HG02763 (cell line): ENCODE measurements around the gene PDGFD.

Experiments
- ATAC-seq: cut with Tn5 transposase; IDR thresholded peaks from one replicate; pipeline ENCODE4 v1.9.1; 2021; ENCODE audit warnings: mild to moderate bottlenecking, moderate library complexity; ENCODE audit not compliant: unreplicated experiment

PDGFD gene

DNA sequence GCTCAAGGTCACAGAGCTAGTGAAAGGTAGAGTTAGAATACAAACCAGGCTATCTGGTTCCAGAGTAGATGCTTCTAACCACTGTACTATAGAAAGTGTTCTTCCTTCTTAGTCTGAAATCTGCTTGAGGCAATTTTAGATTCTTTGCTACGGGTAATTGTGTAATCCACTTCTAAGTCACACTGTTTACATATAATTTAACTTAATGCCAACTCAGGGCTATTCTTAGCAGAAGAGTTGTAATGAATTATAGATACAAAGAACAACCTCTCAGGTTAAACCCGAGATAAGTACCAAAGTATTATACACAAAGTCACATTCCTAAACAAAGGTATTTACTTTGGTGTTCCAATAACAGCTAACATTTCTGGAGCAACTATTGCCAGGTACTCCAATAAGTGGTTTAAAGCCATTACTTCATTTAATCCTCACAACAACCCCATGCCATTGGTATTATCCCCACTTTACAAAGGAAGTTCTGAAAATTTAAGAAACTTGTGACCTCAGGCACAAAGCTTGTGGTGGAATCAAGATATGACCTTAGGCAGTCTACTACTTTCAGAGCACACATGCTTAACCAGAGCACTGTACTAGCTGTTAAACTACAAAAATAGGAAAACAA is 158.6 kb downstream of the PDGFD start:
- ATAC-seq: no peak

GRCh38 chr11:104003491-104003890 is 160.5 kb downstream of the PDGFD start:
- ATAC-seq: no peak

- no peak for ATAC-seq
These were observed 162.3 kb downstream of the PDGFD start for GRCh38 chr11:104001561-104002056.

DNA sequence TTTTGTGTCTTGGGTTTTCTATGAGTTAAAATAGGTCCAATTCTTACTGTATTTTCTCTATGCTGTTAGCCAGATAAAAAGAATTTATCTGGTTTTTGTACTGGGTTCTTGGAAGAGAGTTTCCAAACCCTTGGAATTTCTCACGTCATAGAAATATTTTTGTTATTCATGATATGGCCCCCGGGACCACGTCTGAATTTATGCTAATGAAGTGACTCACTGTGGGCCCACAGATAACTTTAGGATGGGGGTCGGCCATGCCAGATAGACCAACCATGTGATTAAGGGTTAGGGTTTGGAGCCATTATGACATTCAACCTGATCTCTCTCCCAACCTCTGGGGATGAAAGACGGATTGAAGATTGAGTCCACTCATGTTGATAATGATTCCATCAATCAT is 163.1 kb downstream of the PDGFD start:
- no peak for ATAC-seq

DNA sequence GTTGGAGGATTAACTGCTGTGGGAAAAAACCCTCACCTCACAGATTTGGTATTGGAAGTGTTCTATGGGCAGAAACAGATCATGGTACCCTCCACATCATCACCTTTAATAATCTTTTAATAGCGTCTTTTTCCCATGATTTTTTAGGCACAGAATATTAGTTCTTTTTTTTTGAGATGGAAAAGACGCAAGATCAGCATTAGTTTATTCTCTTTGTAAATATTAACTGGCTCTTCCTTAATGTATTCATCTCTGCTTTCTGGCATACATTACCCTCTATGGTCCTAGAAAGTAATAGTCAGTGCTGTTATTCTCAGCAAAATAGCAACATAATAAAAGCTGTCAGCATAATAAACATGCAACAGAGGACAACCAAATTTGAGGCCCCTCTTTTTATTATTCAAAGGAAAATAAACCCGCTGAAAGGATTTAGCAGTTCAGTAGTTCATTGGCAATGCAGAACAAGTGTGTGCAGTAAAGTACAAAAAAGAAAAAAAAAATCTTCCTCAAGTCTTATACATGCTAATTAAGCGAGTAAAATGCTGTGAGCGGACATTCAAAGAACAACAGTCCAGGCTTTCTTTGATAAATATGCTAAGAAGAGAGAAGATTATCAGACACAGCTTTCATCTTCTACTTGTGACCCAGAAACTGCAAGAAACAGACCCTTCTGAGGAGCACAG is 165.0 kb downstream of the PDGFD start:
- no peak for ATAC-seq

DNA sequence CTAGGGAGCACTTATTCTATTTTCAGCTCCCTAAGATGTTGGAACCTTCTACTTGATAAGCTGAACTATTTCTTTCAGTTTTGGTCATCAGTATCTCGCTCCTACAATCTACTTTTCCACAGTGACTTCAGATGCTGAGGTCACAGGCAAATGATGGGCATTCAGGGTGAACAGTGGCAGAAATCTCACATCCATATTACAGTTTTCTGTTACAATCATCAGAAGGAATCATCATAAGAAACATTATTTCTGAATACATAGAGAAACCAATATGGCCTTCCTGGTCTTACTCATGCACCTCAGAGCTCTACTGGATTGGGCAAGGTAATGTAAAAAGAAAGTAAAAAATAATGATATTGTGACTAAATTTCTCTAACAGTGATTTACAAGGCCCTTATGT is 166.9 kb downstream of the PDGFD start:
- ATAC-seq: peak; percentile 67

DNA sequence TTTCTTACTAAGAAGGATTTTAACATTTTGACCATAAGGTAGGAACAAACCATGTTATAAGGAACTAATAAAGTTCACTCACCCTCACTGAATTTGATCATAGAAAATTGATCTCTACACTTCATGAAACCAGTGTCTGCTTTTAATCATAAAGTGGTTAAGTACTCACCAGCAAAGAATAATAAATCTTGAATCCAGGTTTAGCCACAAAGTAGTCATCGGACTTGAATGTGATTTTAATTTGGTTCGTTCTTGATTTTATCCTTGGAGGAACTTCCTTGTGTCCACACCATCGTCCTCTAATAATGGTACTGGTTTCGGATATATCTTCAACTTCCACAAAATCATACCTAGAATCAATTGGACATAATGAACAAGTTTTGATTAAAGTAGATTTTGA is 168.1 kb downstream of the PDGFD start:
- no peak for ATAC-seq

GRCh38 chr11:103994518-103994917 is 169.4 kb downstream of the PDGFD start:
- ATAC-seq: no peak

- ATAC-seq: no peak
These were observed 169.9 kb downstream of the PDGFD start for GRCh38 chr11:103994094-103994493.

- ATAC-seq: no peak
These were observed 170.4 kb downstream of the PDGFD start for GRCh38 chr11:103993507-103993906.

DNA sequence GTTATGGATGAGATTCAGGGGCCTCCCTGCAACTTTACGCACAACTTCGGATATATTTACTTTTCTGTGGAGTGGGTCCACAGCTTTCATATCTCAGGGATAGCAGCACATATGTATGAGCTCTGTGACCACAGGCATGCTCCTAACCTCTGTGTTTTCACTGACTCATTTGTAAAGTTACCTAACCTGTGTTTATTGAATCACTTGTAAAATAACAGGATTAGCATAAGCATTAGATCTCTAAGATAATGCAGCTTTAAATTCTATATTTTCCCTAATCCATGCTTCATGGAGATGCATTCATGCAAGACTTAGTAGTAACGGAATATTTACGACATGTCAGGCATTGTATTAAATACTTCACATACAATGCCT is 175.4 kb downstream of the PDGFD start:
- no peak for ATAC-seq

DNA sequence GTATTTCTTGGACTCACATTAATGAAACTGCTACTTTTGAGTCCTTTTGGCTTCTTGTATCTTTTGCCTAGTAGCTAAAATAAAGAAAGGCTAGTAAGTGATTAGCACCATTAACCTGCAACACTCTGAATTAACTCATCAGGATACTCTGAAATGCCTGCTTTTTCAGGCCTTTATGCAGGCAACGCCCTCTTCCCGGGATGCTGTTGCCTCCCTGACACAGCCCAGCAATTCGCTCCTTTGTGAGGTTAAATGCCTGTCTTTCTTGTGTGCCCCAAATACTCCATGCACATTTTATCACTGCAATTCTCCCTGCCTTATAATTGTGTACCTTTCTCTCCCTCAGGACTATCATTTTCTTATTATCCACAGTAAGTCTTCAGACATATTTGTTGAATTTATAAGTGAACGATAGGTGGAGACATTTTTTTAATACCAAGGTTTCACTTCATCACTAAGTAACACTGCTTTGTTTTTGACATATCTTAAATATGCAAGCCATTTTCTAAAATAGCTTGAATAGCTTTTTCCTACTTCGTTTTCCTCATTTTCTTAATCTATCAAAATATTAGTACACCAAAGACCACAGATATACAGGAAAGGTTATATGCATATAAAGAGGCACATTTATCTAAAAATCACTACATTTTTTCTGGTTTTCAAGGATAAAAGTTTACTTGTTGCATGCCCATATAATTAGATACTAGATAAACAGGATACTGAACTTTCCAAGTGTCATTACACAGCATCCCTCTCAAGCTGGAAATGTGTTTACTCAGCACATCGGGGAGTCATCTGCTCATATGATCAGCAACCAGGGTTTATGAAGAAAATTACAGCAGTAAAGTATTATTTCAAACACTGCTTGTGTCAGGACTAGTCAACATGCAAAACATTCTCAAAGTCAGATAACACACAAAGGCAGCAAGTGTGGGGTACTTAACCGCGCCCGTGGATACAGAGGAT is 176.0 kb downstream of the PDGFD start:
- ATAC-seq: no peak

DNA sequence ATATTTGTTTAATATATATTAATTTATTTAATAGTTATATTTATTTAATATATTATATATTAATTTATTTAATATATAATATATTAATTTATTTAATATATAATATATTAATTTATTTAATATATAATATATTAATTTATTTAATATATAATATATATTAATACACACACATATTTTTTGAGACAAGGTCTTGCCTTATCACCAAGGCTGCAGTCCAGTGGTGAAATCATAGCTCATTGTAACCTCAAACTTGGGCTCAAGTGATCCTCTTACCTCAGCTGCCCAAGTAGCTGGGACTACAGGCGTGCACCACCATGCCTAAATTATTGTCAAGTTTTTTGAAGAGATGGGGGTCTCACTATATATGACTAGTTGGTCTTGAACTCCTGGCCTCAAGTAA is 178.9 kb downstream of the PDGFD start:
- ATAC-seq: no peak

- ATAC-seq: no peak
These were observed 183.8 kb downstream of the PDGFD start for GRCh38 chr11:103980108-103980507.

DNA sequence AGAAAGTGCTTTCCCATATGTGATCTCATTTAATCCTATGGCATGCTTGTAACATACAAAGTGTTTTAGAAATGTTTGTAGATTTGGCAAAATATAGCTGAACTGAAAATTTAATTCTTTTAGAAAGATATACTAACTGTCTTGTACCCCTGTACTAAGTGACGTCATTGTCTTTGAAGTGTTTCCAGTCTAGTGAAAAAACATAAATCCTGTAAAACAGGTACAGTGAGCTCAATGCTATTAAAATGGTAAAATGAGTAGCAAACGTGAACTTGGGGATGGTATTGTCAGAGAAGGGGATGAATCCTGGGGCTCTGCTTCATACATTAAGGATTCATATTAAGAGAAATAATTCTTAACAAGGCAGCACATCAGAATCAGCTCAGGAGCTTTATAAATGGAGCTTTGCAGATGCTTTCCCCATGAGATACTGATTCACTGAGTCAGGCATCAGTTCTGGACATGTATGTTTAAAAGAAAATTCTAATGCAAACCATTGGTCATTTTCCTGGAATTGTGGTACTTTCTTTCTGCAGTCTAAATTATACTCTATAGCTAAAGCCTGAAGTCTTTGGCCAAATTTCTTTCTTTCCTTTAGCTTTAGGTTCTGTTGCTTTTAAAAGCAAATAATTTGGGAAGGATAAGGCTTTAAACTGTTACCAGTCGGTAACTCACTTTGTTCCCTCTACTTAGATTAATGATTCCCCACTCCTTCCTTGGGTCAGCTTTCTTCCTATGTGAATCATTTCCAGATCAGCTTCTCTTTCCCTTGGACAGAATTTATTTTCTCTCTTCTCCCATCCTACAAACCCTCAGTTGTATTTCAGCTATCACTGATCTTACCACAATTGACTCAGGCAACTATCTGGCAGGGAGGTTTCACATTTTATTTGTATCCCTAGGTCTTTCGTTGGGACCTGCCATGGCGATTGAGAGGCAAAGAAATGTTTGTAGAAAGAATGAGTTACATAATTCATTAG is 185.0 kb downstream of the PDGFD start:
- ATAC-seq: no peak

GRCh38 chr11:103972013-103972412 is 191.9 kb downstream of the PDGFD start:
- ATAC-seq: no peak

DNA sequence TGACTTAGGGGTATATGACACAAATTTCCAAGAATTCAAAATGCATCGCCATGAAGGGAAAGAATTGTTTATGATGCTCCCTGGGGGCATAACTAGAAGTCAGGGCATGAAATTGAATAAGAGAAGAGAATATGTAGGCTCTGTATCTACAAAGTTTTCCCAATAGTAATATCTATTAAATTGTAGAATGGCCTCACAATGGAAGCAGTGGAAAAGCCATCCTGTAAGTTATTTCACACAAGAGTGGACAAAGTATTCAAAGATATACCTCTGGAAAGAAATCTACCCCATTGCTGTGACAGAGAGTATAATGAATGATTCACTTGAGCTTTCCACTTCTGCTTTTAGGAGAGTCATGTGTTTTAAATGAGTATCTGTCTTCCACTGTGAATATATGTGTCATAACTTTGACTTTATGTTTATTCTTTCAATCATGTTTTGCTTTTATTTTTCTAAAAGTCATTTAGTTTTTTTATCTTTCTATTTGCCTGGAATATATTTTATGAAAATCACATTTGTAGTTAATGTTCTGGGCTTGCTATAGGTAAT is 193.2 kb downstream of the PDGFD start:
- ATAC-seq: peak; percentile 93

GRCh38 chr11:103968685-103969084 is 195.3 kb downstream of the PDGFD start:
- no peak for ATAC-seq

GRCh38 chr11:103967985-103968384 is 196.0 kb downstream of the PDGFD start:
- no peak for ATAC-seq

DNA sequence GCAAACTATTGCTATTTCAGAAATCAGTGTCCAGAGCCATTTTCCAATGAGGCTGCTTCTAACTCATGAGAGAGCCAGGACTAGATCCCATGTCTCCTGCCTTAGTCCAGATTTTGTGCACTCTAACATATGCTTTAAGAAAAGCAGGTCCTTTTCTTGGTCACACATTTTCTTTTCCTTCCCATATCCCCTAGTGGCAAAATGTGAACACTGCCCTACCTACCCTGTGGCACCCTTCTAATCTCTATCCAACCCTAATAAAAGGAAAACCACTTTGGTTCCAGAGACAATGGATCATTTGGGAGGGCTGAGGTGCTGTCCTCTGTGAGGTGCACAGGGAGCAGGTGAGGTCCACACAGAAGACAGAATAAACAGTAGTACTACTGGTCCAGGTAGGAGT is 199.6 kb downstream of the PDGFD start:
- no peak for ATAC-seq
